Frontal cortex (tissue), 4 donors: ENCODE measurements around the gene RGS10. TPM values are rescaled to one million over a fixed set of nuclear protein-coding genes. Genes with fewer than 3 reads are reported as not detected.

Source experiments
- DNase-seq, 2 donors: peaks; one replicate each; pipeline ENCODE4 v3.0.0; 2012; ENCODE audit warnings: low spot score in 2 of 2
- FAIRE-seq: peaks from 2 replicates; lab custom pipeline; 2012; peaks lifted over from hg19 to GRCh38; lab: Jason Lieb, UNC
- total RNA-seq: library from RNA; depleted of rRNA; stranded (reverse); fragments of >200 nt; gene quantifications from one replicate; pipeline ENCODE4 v1.2.3, GENCODE V29; 2014
- donor health status: control.
- donor health status: control.
- donor health status: control.

The RGS10 gene
- total RNA-seq, 1 donor from 2014 or later: 8.2 TPM

- DNase-seq (no peak), FAIRE-seq (no peak)
Observed at GRCh38 chr10:119521443-119522204, 20.9 kb downstream of the RGS10 start.

GRCh38 chr10:119520283-119520682 lies 22.2 kb downstream of the RGS10 start:
- FAIRE-seq (no peak), DNase-seq (no peak)

- no peak for FAIRE-seq
Observed at GRCh38 chr10:119518936-119519335, 23.6 kb downstream of the RGS10 start.

GRCh38 chr10:119518176-119518575 lies 24.3 kb downstream of the RGS10 start:
- DNase-seq: no peak

More at GRCh38 chr10:119518936-119519335, 23.6 kb downstream of the RGS10 start:
- DNase-seq: no peak

GRCh38 chr10:119517235-119518141 lies 25.0 kb downstream of the RGS10 start:
- no peak for FAIRE-seq
- DNase-seq: no peak

More at GRCh38 chr10:119518176-119518575, 24.3 kb downstream of the RGS10 start:
- FAIRE-seq: no peak

- DNase-seq (no peak), FAIRE-seq (no peak)
Observed at GRCh38 chr10:119516381-119517234, 25.9 kb downstream of the RGS10 start.

- DNase-seq (no peak), FAIRE-seq (no peak)
Observed at GRCh38 chr10:119515511-119516045, 26.9 kb downstream of the RGS10 start.

GRCh38 chr10:119514819-119515218 lies 27.7 kb downstream of the RGS10 start:
- DNase-seq (no peak), FAIRE-seq (no peak)

GRCh38 chr10:119511828-119512515 lies 30.5 kb downstream of the RGS10 start:
- no peak for FAIRE-seq

GRCh38 chr10:119509909-119510451 lies 32.5 kb downstream of the RGS10 start:
- FAIRE-seq (no peak), DNase-seq (no peak)

More at GRCh38 chr10:119511828-119512515, 30.5 kb downstream of the RGS10 start:
- DNase-seq: no peak

GRCh38 chr10:119507115-119507514 lies 35.4 kb downstream of the RGS10 start:
- FAIRE-seq: no peak
- no peak for DNase-seq

- no peak for FAIRE-seq
- no peak for DNase-seq
Observed at GRCh38 chr10:119505588-119506315, 36.8 kb downstream of the RGS10 start.

GRCh38 chr10:119505131-119505551 lies 37.4 kb downstream of the RGS10 start:
- no peak for FAIRE-seq
- no peak for DNase-seq

- DNase-seq: no peak
- no peak for FAIRE-seq
Observed at GRCh38 chr10:119504651-119505050, 37.9 kb downstream of the RGS10 start.

- no peak for DNase-seq
- no peak for FAIRE-seq
Observed at GRCh38 chr10:119503821-119504220, 38.7 kb downstream of the RGS10 start.

GRCh38 chr10:119502618-119503155 lies 39.8 kb downstream of the RGS10 start:
- DNase-seq (no peak), FAIRE-seq (no peak)

- DNase-seq: no peak
- no peak for FAIRE-seq
Observed at GRCh38 chr10:119502209-119502608, 40.3 kb downstream of the RGS10 start.

GRCh38 chr10:119501690-119502089 lies 40.8 kb downstream of the RGS10 start:
- DNase-seq: no peak
- no peak for FAIRE-seq
